K562 (cell line): ENCODE data around the gene SETD1B. TPM values are rescaled to one million over a fixed set of nuclear protein-coding genes. Genes with fewer than 3 reads are reported as not detected.

Source experiments
- COPS2 ChIP-seq: fragments of 450-650 bp; conservative IDR thresholded peaks from 2 replicates; pipeline ENCODE4 v1.6.1; 2016; ENCODE audit warnings: mild to moderate bottlenecking, moderate library complexity
- CTCF ChIP-seq, 3 experiments: IDR thresholded peaks in 2 of 3; conservative IDR thresholded peaks in 1 of 3; 2 replicates each; pipeline ENCODE4 v1.5.1; 2011 to 2012; ENCODE audit warnings: low read length in 3 of 3, mild to moderate bottlenecking in 3 of 3, control low read depth in 2 of 3, improper control_type of control experiment in 1 of 3, inconsistent platforms in 1 of 3, low read depth in 1 of 3, mixed read lengths in 1 of 3, moderate library complexity in 1 of 3; ENCODE audit not compliant: insufficient read depth in 2 of 3
- DDX20 ChIP-seq: fragments of 450-650 bp; IDR thresholded peaks from 2 replicates; pipeline ENCODE4 v1.6.1; 2016; ENCODE audit warnings: missing genetic modification characterization, low read depth, mild to moderate bottlenecking, missing compliant biosample characterization, moderate library complexity
- DNMT1 ChIP-seq: fragments of 450-650 bp; IDR thresholded peaks from 2 replicates; pipeline ENCODE4 v1.6.1; 2016; ENCODE audit warnings: antibody characterized with exemption, mild to moderate bottlenecking
- E2F6 ChIP-seq, 2 experiments: IDR thresholded peaks; 2 replicates each; pipeline ENCODE4 v1.6.1; 2011; ENCODE audit warnings: borderline replicate concordance in 1 of 2, control low read depth in 1 of 2, low read depth in 1 of 2, low read length in 1 of 2, mild to moderate bottlenecking in 1 of 2, mixed read lengths in 1 of 2, moderate library complexity in 1 of 2; ENCODE audit not compliant: insufficient read depth in 1 of 2, insufficient read length in 1 of 2, poor library complexity in 1 of 2, severe bottlenecking in 1 of 2; ENCODE audit errors: extremely low read depth in 1 of 2
- EGR1 ChIP-seq: fragments of 450-650 bp; conservative IDR thresholded peaks from 2 replicates; pipeline ENCODE4 v1.6.1; 2017; ENCODE audit warnings: mild to moderate bottlenecking
- EHMT2 ChIP-seq: fragments of 450-650 bp; IDR thresholded peaks from 2 replicates; pipeline ENCODE4 v1.6.1; 2018; ENCODE audit warnings: antibody characterized with exemption
- EP400 ChIP-seq: fragments of 450-650 bp; IDR thresholded peaks from 2 replicates; pipeline ENCODE4 v1.6.1; 2017; ENCODE audit warnings: antibody characterized with exemption, mild to moderate bottlenecking, moderate library complexity
- ESRRB ChIP-seq: fragments of 250-450 bp; sonication (Bioruptor Pico); IDR thresholded peaks from 2 replicates; pipeline ENCODE4 v1.5.0; 2020; ENCODE audit warnings: mild to moderate bottlenecking, moderate library complexity, borderline replicate concordance
- HCFC1 ChIP-seq: IDR thresholded peaks from 2 replicates; pipeline ENCODE4 v1.6.1; 2012; ENCODE audit warnings: low read depth, low read length, improper control_type of control experiment
- IFI16 ChIP-seq: fragments of 250-450 bp; sonication (Bioruptor Pico); IDR thresholded peaks from 2 replicates; pipeline ENCODE4 v2.1.2; 2022; ENCODE audit warnings: mild to moderate bottlenecking, inconsistent platforms
- KAT2B ChIP-seq: IDR thresholded peaks from one replicate; pipeline ENCODE4 v1.6.1; 2012; ENCODE audit warnings: low read depth, mild to moderate bottlenecking, control low read depth, inconsistent platforms, low read length, moderate library complexity
- KDM4B ChIP-seq, 2 experiments: fragments of 450-650 bp in 1 of 2; sonication (generic) in 1 of 2; IDR thresholded peaks; 2 replicates each; pipeline ENCODE4 v1.6.1; 2016 to 2017; ENCODE audit warnings: borderline replicate concordance in 2 of 2, antibody characterized with exemption in 1 of 2, low read depth in 1 of 2, mild to moderate bottlenecking in 1 of 2
- LEF1 ChIP-seq: fragments of 450-650 bp; IDR thresholded peaks from 2 replicates; pipeline ENCODE4 v1.6.1; 2016; ENCODE audit warnings: mild to moderate bottlenecking
- MCM3 ChIP-seq: fragments of 450-650 bp; IDR thresholded peaks from 2 replicates; pipeline ENCODE4 v1.6.1; 2016
- MTA2 ChIP-seq: fragments of 450-650 bp; IDR thresholded peaks from 2 replicates; pipeline ENCODE4 v1.6.1; 2016; ENCODE audit warnings: low read depth
- SIN3A ChIP-seq, 2 experiments: fragments of 150-350 bp in 1 of 2; IDR thresholded peaks; 2 replicates each; pipeline ENCODE4 v1.6.1; 2011 to 2016; ENCODE audit warnings: borderline replicate concordance in 2 of 2, low read depth in 2 of 2, low read length in 2 of 2, mild to moderate bottlenecking in 2 of 2, moderate library complexity in 2 of 2; ENCODE audit not compliant: control insufficient read depth in 1 of 2
- SLC30A9 ChIP-seq: fragments of 250-450 bp; sonication (Bioruptor Pico); IDR thresholded peaks from 2 replicates; pipeline ENCODE4 v1.8.0; 2022; ENCODE audit warnings: mild to moderate bottlenecking, moderate library complexity
- SMARCC2 ChIP-seq: fragments of 450-650 bp; IDR thresholded peaks from 2 replicates; pipeline ENCODE4 v1.6.1; 2017; ENCODE audit warnings: antibody characterized with exemption, moderate library complexity, mild to moderate bottlenecking, low read depth
- SOX6 ChIP-seq: fragments of 450-650 bp; IDR thresholded peaks from 2 replicates; pipeline ENCODE4 v1.6.1; 2014; ENCODE audit warnings: mild to moderate bottlenecking
- SRSF7 ChIP-seq: fragments of 200-400 bp; formaldehyde crosslinking; optimal IDR thresholded peaks from 2 replicates; pipeline ENCODE3; 2017; ENCODE audit warnings: mild to moderate bottlenecking, low read depth, low read length
- TAF1 ChIP-seq: IDR thresholded peaks from 2 replicates; pipeline ENCODE4 v1.6.1; 2011; ENCODE audit warnings: mild to moderate bottlenecking, low read length, moderate library complexity; ENCODE audit not compliant: insufficient read depth, control insufficient read depth, severe bottlenecking; ENCODE audit errors: extremely low read depth
- XRCC3 ChIP-seq: fragments of 450-650 bp; IDR thresholded peaks from 2 replicates; pipeline ENCODE4 v1.6.1; 2017; ENCODE audit warnings: mild to moderate bottlenecking, moderate library complexity
- YY1 ChIP-seq, 3 experiments: IDR thresholded peaks; 2 replicates each; pipeline ENCODE4 v1.6.1; 2011; ENCODE audit warnings: low read length in 2 of 3, mild to moderate bottlenecking in 2 of 3, moderate library complexity in 2 of 3, borderline replicate concordance in 1 of 3, control low read depth in 1 of 3, low read depth in 1 of 3; ENCODE audit not compliant: insufficient read depth in 3 of 3, insufficient replicate concordance in 2 of 3, control insufficient read depth in 1 of 3, insufficient read length in 1 of 3; ENCODE audit errors: extremely low read depth in 1 of 3
- ZFX ChIP-seq: sonication (generic); formaldehyde crosslinking; IDR thresholded peaks from 2 replicates; pipeline ENCODE4 v1.8.0; 2022; ENCODE audit warnings: mild to moderate bottlenecking, missing genetic modification reagents, moderate library complexity
- ZNF134 ChIP-seq: fragments of 250-450 bp; sonication (Bioruptor Pico); conservative IDR thresholded peaks from 2 replicates; pipeline ENCODE4 v1.4.0; 2020
- ZNF23 ChIP-seq: fragments of 250-450 bp; sonication (Bioruptor Pico); IDR thresholded peaks from 2 replicates; pipeline ENCODE4 v1.4.0; 2020; ENCODE audit warnings: mild to moderate bottlenecking
- polyA plus RNA-seq, 8 experiments: library from polyadenylated mRNA; depleted of rRNA in 4 of 8; stranded (reverse) in 5 of 8; unstranded in 3 of 8; fragments of >200 nt; fragmentation: Nextera tagmentation in 2 of 8; fragmentation: Illumina TruSeq in 1 of 8; extraction: Ambion mirVana in 2 of 8; extraction: Trizol in 1 of 8; gene quantifications; 2 replicates each; pipeline versions ENCODE4 v1.2.1 to v1.2.3, GENCODE V29; 2011 to 2014; ENCODE audit warnings: inconsistent platforms in 1 of 8, missing spikeins in 1 of 8
- total RNA-seq, 7 experiments: library from RNA; depleted of rRNA in 6 of 7; stranded (reverse); fragments of >200 nt in 6 of 7; fragmentation: Illumina TruSeq in 2 of 7; extraction: Trizol in 2 of 7; gene quantifications; 2 replicates each; pipeline versions ENCODE4 v1.2.1 to v1.2.3, GENCODE V29; 2011 to 2021; ENCODE audit warnings: low replicate concordance in 1 of 7

The SETD1B gene
- total and polyA plus RNA-seq, 9 of the 15 experiments (the other 6 are each of a cell fraction or from before 2014, with no cell fraction given) = 0.48 to 26.6 (median 2.3) TPM

- no peak for TF ChIP-seq ZNF23
- TF ChIP-seq EHMT2 = no peak
- peak; percentile 29; the same call in 1 of the 2 replicates for TF ChIP-seq ZFX (CRISPR knock-in tag)
- TF ChIP-seq TAF1 = peak; percentile 60
- TF ChIP-seq MCM3 = no peak
- peak; percentile 6; the same call in 1 of the 2 replicates for TF ChIP-seq HCFC1
- no peak for TF ChIP-seq ESRRB
- TF ChIP-seq DNMT1 = no peak
- TF ChIP-seq SOX6 = no peak
- no peak for TF ChIP-seq ZNF134 (CRISPR knock-in tag)
- TF ChIP-seq EP400 = peak; percentile 43; the same call in 1 of the 2 replicates
- TF ChIP-seq SIN3A (IDR thresholded peaks at IDR 0.05; ENCODE audit: borderline replicate concordance in 2 of 2, control insufficient read depth in 1 of 2, low read depth in 2 of 2, low read length in 2 of 2) = peak; percentile 36 to 87; a peak in 2 of 4 replicates
- TF ChIP-seq E2F6 (IDR thresholded peaks at IDR 0.05; ENCODE audit: borderline replicate concordance in 1 of 2, extremely low read depth in 1 of 2, insufficient read depth in 1 of 2, insufficient read length in 1 of 2, low read depth in 1 of 2, low read length in 1 of 2, poor library complexity in 1 of 2, severe bottlenecking in 1 of 2) = peak in 1 of 2 experiments; percentile 80
- TF ChIP-seq XRCC3 = no peak
- no peak for TF ChIP-seq SMARCC2
- no peak for TF ChIP-seq MTA2
- no peak for TF ChIP-seq CTCF (IDR thresholded peaks at IDR 0.05 in 2 of 3, conservative IDR thresholded peaks at IDR 0.05 in 1 of 3; ENCODE audit: insufficient read depth in 2 of 3, low read depth in 1 of 3, low read length in 3 of 3)
- no peak for TF ChIP-seq COPS2
- peak; percentile 91 for TF ChIP-seq EGR1
- peak in 1 of 3 experiments; percentile 45 for TF ChIP-seq YY1 (IDR thresholded peaks at IDR 0.05; ENCODE audit: borderline replicate concordance in 1 of 3, control insufficient read depth in 1 of 3, extremely low read depth in 1 of 3, insufficient read depth in 3 of 3, insufficient read length in 1 of 3, insufficient replicate concordance in 2 of 3, low read depth in 1 of 3, low read length in 2 of 3)
- 0 out of 2 replicates have a peak, but pooled peaks have one; percentile 9 for TF ChIP-seq LEF1
- peak in 1 of 2 experiments; percentile 20; a peak in 1 of 4 replicates for TF ChIP-seq KDM4B (IDR thresholded peaks at IDR 0.05; ENCODE audit: borderline replicate concordance in 2 of 2, low read depth in 1 of 2)
- no peak for TF ChIP-seq SRSF7
- TF ChIP-seq KAT2B = no peak
- TF ChIP-seq IFI16 = no peak
- TF ChIP-seq SLC30A9 = no peak
- no peak for TF ChIP-seq DDX20
These were observed 4.5 kb upstream of the SETD1B start (continued) for GRCh38 chr12:121799156-121799841.
